Measurements from ENCODE around the gene TBL1X.

- TF ChIP-seq, protein P1, sequence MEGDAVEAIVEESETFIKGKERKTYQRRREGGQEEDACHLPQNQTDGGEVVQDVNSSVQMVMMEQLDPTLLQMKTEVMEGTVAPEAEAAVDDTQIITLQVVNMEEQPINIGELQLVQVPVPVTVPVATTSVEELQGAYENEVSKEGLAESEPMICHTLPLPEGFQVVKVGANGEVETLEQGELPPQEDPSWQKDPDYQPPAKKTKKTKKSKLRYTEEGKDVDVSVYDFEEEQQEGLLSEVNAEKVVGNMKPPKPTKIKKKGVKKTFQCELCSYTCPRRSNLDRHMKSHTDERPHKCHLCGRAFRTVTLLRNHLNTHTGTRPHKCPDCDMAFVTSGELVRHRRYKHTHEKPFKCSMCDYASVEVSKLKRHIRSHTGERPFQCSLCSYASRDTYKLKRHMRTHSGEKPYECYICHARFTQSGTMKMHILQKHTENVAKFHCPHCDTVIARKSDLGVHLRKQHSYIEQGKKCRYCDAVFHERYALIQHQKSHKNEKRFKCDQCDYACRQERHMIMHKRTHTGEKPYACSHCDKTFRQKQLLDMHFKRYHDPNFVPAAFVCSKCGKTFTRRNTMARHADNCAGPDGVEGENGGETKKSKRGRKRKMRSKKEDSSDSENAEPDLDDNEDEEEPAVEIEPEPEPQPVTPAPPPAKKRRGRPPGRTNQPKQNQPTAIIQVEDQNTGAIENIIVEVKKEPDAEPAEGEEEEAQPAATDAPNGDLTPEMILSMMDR (optimal IDR thresholded peaks at IDR 0.05 in 1 of 3, IDR thresholded peaks at IDR 0.05 in 1 of 3, conservative IDR thresholded peaks at IDR 0.05 in 1 of 3; ENCODE audit: extremely low read depth in 1 of 3, insufficient read depth in 2 of 3, low read length in 3 of 3) = no peak
- no peak for TF ChIP-seq EZH2 (IDR thresholded peaks at IDR 0.05; ENCODE audit: low read length)
Observed at GRCh38 chrX:9595174-9595573, 130.3 kb downstream of the TBL1X start.

Data from keratinocyte (primary cell).